Naive thymus-derived CD8-positive, alpha-beta T cell (primary cell): Measurements from ENCODE around the gene CRYL1. TPM values are rescaled to one million over a fixed set of nuclear protein-coding genes. Genes with fewer than 3 reads are reported as not detected.

Experiments
- microRNA-seq: library from miRNA; unstranded; fragments of <30 nt; microRNA quantifications from one replicate; pipeline ENCODE4 v1.2.0, GENCODE V29; 2022; ENCODE audit warnings: borderline microRNAs expressed
- polyA plus RNA-seq, 3 donors: library from polyadenylated mRNA; unstranded; fragments of 300-500 nt; fragmentation: Illumina TruSeq; gene quantifications; one replicate each; pipeline ENCODE4 v1.2.3, GENCODE V29; 2021
- total RNA-seq, 8 experiments: library from RNA in 2 of 8; stranded (reverse) in 2 of 8; gene quantifications; one replicate each; pipeline ENCODE4 v1.2.3 and lab custom pipeline; 2021 to 2026

The CRYL1 gene
- total and polyA plus RNA-seq, 5 experiments from 2014 or later = 13.5 to 38.3 (median 27.8) TPM

Small RNAs within 50 kb of the gene (microRNA-seq; reads per million reads assigned to microRNA genes)
- gene MIR4499 = not detected

Other genes with a start within 250 kb of the CRYL1 start
- 10 to 100 TPM; 13.9 to 18.6 TPM for gene IFT88, start 41.3 kb upstream of the CRYL1 start, total RNA-seq
- 1 to 10 TPM; 6.3 to 8.6 (median 8.5) TPM for gene IFT88, start 41.3 kb upstream of the CRYL1 start, polyA plus RNA-seq
- under 1 TPM; 0.22 to 0.26 TPM for gene IL17D, start 177.8 kb upstream of the CRYL1 start, total RNA-seq
- under 1 TPM; 0.11 to 0.50 (median 0.16) TPM for gene IL17D, start 177.8 kb upstream of the CRYL1 start, polyA plus RNA-seq
- 1 to 10 TPM; 8.7 to 9.8 TPM for gene EEF1AKMT1, start 248.1 kb upstream of the CRYL1 start, total RNA-seq
- gene EEF1AKMT1, start 248.1 kb upstream of the CRYL1 start, polyA plus RNA-seq = 10 to 100 TPM; 15.8 to 23.7 (median 16.7) TPM